Measurements from ENCODE around the gene MITF. TPM values are rescaled to one million over a fixed set of nuclear protein-coding genes. Genes with fewer than 3 reads are reported as not detected.

MITF gene
- total RNA-seq, 1 donor from 2014 or later: 1.5 TPM

DNA sequence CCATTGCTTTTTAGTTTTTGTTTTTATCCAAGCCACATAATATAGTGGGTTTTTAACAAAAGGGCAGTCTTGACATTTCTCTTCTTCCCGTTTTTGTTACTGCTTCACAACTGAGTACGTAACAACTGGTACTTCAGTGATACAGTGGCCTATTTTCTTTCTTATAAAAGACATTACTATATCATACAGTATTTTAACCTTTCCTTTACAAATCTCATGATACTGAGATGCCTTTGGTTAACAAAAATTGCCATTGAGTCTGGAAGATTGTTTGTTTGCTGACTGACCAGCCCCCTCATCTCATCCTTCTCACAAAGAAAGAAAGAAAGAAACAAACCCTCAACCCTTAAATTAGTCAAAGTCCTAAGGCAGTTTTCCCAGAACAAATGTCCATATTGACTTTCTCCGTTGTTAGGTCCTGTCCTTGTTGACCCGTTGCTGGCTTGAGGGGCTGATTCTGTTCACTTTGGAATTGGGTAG lies 183.3 kb downstream of the MITF start:
- DNase-seq: no peak

DNA sequence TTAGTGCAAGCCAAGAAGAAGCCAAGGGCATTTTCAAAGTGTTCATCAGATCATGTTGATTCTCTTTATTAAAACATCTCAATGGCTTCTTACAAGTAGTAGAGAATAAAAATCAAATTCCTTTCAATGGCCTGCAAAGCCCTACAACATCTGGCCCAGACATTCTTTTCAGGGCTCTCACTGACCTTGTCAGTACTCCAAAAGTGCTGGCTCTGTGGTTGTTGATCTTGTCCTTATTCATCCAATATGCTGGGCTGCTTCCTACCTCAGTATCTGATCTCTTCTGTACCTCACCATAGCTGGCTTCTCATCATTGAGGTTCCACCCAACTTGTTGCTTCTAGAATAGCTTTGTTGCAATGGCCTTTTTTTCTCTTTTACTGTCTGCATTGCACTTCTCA lies 186.2 kb downstream of the MITF start:
- no peak for DNase-seq

DNA sequence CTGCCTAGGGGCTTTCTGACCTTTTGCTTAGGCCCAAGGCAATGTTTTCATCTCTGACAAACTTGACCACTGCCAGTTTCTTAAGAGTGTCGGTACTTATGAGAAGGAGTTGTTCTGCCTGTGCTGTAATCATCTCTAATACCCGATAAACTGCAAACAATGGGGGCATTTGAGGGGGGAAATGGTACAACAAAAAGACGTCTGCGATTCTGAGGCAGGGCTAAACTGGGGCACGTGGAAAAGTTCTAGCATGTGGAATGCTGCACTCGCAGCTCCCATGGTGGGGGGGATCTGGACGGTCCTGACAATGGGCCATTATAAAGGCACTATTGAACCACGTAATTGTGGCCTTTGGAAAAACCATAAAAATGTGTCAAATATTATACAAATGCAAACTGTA lies 187.1 kb downstream of the MITF start:
- DNase-seq: no peak

DNA sequence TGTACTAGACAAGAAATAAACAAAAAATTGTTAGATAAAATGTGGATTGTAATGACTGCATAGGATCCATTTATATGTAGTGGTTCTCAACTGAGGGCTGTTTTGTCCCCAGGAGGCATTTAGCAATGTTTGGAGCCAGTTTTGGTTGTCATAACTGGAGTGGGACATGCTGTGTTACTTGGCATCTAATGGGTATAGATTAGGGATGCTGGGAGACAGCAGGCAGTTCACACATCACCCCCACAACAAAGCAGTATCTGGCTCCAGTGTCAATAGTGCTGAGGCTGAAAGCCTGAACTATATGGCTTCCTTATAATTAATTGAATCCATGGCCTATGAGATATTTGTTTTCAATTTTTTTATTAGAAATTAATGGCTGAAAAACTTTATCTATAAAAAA lies 188.3 kb downstream of the MITF start:
- DNase-seq: no peak

DNA sequence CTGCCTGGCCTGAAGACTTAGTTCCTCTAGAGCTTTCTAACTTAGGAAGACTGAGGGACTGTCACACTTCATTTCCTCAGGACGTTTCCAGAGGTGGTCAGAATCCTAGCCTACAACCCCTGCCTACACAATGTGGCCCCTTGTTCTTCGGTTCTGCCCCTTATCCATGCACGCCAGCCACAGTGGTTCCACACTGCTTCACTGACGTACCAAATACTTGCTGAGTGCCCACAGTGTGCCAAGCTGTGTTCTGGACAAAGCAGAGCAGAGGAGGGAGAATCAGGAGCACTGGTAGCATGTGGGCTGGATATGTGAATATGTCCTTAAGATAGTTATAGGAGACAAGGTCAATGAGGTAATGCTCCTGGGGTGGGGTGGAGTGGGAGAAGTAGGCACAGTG lies 189.8 kb downstream of the MITF start:
- no peak for DNase-seq

DNA sequence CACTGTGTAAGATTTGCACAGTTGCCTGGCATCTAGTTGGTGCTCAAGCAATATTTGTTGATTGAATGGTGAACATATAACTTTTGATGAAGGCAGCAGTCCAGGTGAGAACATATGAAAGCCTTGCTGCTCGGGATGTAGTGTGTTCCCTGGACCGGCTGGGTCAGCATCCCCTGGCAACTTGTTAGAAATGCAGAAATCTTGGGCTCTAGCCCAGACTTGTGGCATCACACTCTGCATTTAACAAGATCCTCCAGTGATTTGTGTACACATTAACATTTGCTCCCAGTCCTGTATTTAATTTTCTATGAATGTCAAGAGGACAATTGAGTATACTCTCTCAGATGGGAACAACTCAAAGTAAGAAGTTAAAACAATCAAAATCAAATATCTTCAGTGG lies 191.3 kb downstream of the MITF start:
- no peak for DNase-seq

DNA sequence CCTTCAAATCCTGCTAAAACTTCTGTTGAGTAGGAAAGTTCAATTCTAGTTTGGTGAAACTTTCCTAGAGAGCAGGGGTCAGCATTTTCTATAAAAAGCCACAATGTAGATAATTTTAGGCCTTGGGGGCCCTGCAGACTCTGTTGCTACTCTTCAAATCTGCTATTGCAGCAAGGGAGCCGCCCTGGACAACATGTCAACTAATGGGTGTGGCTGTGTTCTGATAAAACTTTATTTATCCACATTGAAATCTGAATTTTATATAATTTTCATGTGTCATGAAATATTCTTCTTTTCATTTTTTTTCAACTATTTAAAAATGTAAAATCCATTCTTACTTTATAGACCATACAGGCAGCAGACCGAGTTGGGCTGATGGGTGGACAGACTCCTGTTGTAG lies 192.8 kb downstream of the MITF start:
- no peak for DNase-seq

DNA sequence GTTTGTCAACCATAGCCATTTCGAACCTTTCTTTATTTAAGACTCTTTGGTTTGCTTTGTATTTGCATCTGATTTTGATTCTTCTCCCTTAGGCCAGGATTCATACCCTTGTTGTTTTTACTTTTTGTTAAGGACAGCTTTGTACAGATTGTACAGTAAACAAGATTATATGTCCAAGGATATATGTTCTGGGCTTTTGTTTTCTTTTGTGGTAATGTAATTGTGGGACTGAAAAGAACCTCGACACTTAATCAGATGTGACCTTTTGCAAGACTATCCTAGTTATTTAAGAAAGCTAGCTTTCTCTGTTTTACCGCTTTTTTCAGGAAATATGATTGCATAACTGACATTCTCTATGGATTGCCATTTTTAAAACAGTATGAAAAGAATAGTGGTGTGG lies 193.2 kb downstream of the MITF start:
- DNase-seq: no peak

DNA sequence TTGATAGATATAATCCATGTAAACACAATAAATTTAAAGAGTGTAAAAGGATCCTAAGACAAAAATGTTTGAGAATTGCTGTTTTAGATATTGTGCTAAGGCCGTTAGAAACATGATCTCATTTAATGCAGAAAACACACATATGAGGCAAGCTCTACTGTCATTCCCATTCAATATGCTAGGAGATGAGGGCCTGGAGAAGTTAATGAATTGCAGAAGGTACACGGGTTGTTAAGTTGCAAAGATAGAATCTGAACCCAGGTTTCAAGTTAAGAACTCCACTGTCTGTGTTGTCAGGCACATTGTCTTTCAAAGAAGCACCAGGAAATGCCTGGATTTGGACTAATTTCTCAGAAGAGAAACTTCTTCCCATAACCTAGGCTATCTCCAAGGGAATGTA lies 195.1 kb downstream of the MITF start:
- DNase-seq: peak; percentile 3

DNA sequence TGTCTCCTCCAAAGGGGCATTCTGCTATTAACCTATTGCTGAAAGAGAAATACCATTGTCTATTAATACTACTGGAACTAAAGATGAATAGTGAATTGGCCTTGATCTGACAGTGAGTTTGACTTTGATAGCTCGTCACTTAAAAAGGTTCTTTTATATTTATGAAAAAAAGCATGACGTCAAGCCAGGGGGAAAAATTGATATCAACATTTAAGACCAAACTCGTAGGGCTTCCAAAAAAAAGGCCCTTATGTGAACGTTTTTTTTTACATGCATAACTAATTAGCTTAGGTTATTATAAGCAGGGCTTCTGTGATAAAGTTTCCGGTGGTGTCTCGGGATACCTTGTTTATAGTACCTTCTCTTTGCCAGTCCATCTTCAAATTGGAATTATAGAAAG lies 197.0 kb downstream of the MITF start:
- DNase-seq: no peak

DNA sequence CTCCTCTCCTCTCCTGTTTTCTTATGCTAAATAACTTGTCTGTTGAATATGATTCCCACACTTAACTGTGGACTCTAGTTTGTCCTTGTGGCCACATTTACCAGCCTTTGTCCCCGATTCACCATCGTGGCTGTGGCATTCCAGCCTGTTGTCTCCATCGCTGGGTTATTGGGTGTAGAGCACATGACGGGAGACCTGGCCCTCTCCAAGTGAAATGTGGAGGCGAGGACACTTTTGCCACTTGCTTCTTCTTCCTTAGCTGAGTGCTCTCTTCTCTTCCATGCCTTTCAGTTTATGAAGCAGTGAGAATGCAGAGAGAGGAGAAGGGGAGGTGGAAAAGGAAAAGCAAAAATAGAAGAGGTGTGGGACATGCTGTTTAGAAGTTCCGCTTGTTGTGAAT lies 198.8 kb downstream of the MITF start:
- no peak for DNase-seq

DNA sequence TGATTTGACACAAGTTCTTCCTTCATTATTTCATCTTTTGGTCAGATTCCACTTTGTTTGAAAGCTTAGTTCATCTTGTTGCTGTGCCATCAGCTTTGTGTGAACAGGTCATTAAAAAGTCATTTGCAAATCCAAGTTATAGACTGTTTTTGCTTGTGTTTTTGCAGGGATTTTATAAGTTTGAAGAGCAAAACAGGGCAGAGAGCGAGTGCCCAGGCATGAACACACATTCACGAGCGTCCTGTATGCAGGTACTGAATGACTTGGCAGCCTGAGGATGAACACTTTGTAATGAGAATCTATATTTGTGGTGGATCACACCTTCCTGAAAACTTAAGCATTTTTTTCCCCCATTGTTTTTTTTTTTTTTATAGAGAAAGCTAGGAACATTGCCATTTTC lies 199.7 kb downstream of the MITF start:
- no peak for DNase-seq

DNA sequence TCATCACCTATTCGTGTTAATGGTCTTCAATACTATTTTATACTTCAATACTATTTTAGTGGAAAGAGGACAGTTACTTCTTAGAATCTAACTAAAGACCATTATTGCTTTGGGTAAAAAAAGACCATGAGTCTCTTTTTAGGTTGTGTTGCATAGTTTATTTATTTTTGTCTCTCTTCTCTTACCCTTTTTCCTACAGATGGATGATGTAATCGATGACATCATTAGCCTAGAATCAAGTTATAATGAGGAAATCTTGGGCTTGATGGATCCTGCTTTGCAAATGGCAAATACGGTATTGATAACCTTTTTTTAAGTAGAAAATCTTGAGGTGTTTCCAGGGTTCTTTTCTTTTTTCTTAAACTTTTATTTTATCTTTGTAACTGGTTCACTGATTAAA lies 201.8 kb downstream of the MITF start:
- DNase-seq: no peak

DNA sequence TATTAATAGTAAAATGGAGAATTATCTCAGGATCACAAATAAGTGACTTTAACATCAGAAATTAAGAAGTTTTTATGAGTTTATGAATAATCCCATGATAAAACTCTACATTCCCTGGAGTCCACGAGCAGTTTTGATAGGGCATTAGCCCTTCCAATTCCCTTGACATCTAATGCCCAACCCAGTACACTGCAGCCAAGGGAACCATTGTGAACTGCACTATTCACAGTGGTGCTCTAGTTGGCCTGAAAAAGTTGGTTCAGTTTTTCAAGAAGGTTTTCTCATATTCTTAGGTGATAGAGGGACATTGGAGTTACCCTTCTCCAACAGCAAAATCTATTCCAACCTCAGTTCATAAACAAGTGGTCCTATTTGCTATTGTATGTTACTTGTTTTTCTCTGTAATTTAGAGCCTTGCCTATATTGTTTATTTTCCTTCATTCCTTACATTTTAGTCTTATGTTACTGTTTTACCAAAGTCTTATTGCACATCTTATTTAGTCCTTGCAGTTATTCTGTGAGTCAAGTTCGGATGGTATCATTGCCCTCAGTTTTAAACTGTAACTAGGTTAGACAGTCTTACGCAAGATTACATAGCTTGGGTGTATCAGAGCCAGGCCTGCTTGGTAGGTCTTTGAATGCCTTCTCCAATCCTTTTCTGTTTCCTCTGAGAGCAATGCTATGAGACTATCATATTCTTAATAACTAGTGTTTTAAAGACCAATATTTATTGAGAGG lies 202.3 kb downstream of the MITF start:
- DNase-seq: no peak

DNA sequence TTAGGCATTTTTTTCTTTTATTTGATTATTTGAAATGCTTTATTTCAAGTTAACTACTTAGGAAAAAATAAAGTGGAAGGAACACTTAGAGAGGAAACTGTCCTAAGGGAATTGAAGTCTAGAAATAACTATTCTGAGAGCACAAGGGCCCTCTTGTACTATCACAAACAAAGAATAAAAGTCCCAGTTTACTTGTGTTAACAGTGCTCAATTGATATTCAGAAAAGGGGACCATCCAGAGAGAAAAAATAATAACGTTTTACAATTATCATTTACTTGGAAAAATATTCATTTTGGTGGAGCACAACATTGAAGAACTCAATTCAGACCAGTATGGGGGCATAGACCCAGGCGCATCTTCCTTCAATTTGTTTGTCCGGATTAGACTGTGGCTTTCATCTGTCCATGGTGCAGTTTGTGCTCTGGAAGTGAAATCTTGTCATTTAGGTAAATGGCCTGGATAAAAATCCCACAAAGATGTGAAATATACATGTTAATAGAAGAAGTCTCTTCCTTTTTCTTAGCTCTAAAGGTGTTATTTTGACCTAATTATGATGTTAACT lies 205.7 kb downstream of the MITF start:
- DNase-seq: no peak

DNA sequence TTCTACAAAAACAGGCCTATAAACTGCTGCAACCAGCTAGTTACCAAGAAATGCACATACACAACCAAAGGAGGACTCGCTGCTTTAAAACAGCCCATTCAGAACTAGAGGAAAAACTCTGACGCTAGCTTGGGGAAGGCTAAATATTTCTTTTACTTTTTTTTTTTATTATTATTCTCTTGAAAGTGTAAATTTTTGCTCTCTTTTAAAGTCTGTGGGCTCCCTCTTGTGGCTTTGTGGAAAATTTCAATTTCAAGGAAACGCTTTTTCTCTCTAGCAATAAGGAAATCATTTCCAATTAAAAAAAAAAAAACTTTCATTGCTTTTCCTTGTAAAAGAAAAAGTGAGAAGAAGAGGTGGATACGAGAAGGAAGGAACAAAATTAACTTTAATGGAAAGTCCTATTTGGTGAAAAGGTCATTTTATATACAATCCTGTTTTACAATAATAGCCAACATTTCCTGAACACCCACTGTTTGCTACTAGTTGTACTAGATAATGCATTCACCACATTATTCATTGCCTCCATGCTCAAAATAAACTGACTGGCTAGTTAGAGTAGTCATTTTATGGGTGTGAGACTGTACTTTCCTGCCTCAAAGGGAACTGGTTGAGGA lies 209.1 kb downstream of the MITF start:
- peak; percentile 69 for DNase-seq

DNA sequence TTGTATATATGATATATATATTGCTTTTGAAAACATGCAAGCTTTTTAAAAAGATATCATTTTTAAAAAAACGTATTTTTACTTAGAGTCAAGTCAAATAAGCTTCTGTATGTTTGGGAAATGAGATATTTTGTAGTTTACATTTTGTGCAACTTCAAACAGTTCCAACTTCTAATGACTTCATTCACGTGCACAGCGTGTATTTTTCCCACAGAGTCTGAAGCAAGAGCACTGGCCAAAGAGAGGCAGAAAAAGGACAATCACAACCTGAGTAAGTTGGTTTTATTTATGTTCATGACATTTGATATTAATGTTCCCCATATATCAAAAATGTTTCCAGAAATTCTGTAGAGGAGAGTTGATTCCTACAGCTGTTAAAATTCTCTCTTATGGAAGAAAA lies 212.4 kb downstream of the MITF start:
- no peak for DNase-seq

DNA sequence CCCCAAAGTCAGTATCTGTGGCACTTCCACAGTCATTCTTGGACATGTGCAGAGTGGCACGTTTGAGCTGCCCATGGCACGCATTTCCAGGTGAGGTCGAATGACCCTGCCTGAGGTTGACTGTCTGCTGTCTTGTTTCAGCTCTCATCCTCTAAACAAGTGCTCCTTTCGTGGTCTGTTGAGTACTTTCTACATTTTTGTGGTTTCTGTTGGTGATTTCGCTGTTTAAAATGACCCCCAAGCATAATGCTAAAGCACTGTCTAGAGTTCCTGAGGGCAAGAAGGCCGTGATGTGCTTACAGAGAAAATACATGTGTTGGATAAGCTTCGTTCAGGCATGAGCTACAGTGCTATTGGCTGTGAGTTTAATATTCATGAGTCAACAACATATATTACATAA lies 220.3 kb downstream of the MITF start:
- no peak for DNase-seq

DNA sequence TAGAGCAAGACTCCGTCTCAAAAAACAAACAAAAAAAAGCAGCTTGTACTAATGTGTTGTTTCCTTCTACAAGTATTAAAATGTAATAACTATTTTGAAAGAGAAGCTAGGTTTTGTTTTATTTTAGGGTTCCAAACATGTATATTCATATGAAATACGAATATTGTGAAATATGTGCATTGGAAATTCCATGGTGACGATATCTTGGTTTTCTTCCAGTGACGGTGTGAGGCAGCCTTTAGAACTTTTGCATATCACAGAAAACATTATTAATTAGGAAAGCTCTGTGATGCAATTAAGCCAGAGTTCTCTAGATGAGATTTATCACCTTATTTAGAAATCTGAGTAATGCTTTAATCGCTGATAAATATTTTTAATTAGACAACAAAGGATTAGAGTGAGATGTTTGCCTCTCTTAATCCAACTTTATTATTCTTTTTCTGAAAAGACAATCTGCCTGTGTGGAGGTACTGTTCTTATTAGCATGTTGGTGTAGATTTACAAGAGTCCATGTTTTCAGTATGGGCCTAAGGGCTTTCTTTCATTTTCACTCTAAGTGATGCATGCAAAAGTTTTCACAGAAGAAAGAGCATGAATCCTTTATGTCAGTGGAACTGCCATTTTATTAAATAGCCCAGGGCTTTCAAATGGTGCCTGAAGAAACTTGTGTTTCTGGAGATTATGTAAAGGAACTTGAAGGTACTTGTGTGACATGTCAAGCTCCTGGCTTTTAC lies 222.6 kb downstream of the MITF start:
- DNase-seq: no peak

DNA sequence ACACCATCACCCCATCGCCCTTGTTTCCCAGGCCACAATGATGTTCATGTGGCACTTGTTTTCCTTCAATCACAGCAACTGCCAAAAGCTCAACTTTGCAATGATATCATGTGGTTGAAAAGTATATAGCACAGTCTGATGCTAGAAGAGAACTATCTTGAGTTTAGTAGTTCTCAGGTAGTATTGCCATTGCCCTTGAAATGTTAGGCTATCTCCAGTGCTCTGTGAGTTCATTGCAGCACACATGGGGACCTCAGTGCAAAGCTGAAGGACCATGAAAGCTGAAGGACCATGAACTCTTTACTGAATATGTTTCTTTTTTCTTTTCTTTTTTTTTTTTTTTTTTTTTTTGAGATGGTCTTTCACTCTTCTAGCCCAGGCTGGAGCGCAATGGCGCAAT lies 224.4 kb downstream of the MITF start:
- DNase-seq: no peak

DNA sequence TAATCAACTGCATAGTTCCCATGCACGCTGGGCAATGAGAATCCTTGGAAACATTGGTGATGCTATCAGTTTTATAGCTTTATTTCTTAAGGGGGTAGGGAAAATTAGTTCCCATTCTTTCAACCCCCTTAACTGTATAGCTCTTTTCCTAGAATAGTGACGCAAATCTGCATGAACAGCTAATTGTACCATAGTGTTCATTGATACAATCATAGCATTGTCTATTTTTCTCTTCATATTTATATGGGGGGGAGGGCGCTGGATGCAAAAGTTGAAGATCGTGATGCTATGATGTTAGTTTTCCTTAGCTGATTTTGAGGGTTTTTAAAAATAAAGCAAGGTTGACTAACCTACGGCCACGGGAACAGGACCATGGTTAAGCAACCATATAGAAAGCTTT lies 227.9 kb downstream of the MITF start:
- no peak for DNase-seq

DNA sequence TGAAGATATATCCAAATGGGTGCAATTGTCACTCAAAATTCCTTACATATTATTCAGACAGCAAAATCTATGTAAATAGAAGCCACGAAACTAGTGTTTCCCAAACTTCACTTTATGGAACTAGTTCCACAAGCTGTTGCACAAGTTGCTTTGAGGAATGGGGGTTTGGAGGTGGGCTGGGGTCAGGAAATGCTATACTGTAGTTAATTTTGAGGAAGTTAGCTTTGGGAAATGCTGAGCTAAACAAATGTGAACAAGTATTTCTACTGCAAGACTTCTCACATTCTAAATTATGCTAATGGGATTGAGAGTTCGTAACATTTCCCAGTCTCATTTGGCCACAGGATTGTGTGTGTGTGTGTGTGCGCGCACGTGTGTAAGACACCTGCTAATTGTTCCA lies 231.6 kb downstream of the MITF start:
- no peak for DNase-seq

DNA sequence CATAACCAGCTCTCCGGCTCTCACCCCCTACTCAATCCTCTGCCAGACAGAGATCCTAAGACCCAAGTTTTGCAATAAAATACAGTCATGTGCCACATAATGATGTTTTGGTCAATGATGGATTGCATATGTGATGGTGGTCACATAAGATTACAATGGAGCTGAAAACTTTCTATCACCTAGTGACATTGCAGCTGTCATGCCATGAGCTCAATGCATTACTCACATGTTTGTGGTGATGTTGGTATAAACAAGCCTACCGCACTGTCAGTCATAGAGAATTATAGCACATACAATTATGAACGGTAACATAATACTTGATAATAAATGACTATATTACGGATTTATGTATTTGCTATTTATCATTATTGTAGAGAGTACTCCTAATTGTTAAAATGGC lies 233.4 kb downstream of the MITF start:
- DNase-seq: no peak

DNA sequence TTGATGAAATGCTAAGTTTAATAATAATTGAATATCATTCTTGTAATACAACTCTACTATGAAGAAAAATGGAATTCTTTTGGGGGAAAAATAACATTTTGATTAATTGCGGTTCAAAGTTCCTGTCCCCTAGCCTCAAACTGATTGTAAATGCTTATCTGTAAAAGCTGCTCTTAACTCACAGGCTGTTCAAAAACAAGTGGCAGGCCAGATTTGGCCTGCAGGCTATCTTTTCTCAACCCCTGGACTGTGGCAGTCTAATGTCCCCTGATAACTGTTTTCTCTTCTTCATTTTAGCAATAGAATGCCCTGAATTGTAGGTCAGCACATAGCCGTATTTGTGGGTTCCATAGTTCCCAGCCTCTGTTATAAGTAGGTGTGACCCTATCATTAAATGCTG lies 236.8 kb downstream of the MITF start:
- DNase-seq: no peak
